ENCODE data around the gene CCNG2. TPM values are rescaled to one million over a fixed set of nuclear protein-coding genes. Genes with fewer than 3 reads are reported as not detected.

Gene CCNG2
- total RNA-seq, 4 donors from 2014 or later, result 24.0 to 91.8 (median 45.8) TPM

GRCh38 chr4:77141964-77142645 is 14.9 kb upstream of the CCNG2 start:
- no peaks in the 10 kb centered on the region for H3K36me3 ChIP-seq
- DNase-seq (ENCODE audit: low spot score in 2 of 2), result no peak
- no peak overlapping the region for H3K4me3 ChIP-seq
- H3K27ac ChIP-seq, result no peak overlapping the region
- no peaks in the 10 kb centered on the region for H3K9me3 ChIP-seq
- WGBS, result 70% methylated on average over 6 of the region's 6 CpGs
- H3K27me3 ChIP-seq, result no peaks in the 10 kb centered on the region
- peaks cover 27% of the 10 kb centered on the region for H3K4me1 ChIP-seq
- TF ChIP-seq POLR2A (IDR thresholded peaks at IDR 0.05) (no peak), POLR2AphosphoS5 (IDR thresholded peaks at IDR 0.05) (no peak), CTCF (IDR thresholded peaks at IDR 0.05) (no peak), EP300 (IDR thresholded peaks at IDR 0.05) (no peak)

- Histone ChIP-seq H3K27ac (no peak overlapping the region), H3K4me3 (no peak overlapping the region), H3K27me3 (no peaks in the 10 kb centered on the region), H3K9me3 (no peaks in the 10 kb centered on the region), H3K4me1 (peaks cover 26% of the 10 kb centered on the region), H3K36me3 (no peaks in the 10 kb centered on the region)
- 68% methylated on average over 4 of the region's 4 CpGs for WGBS
- DNase-seq (ENCODE audit: low spot score in 2 of 2), result no peak
- TF ChIP-seq CTCF (IDR thresholded peaks at IDR 0.05) (no peak), POLR2A (IDR thresholded peaks at IDR 0.05) (no peak)
Measured at GRCh38 chr4:77142646-77143028, 14.4 kb upstream of the CCNG2 start.

GRCh38 chr4:77143091-77143490 is 13.9 kb upstream of the CCNG2 start:
- Histone ChIP-seq H3K36me3 (no peaks in the 10 kb centered on the region), H3K27ac (no peak overlapping the region), H3K4me1 (peaks cover 26% of the 10 kb centered on the region), H3K27me3 (no peaks in the 10 kb centered on the region), H3K9me3 (no peaks in the 10 kb centered on the region), H3K4me3 (no peak overlapping the region)
- no peak for DNase-seq (ENCODE audit: low spot score in 2 of 2)
- no peak for TF ChIP-seq POLR2A (IDR thresholded peaks at IDR 0.05)
- TF ChIP-seq CTCF (IDR thresholded peaks at IDR 0.05), result no peak
- TF ChIP-seq POLR2AphosphoS5 (IDR thresholded peaks at IDR 0.05), result no peak
- TF ChIP-seq EP300 (IDR thresholded peaks at IDR 0.05), result no peak
- WGBS, result 88% methylated on average over 3 of the region's 3 CpGs

GRCh38 chr4:77145842-77146185 is 11.2 kb upstream of the CCNG2 start:
- TF ChIP-seq EP300 (IDR thresholded peaks at IDR 0.05) (no peak), POLR2A (IDR thresholded peaks at IDR 0.05) (no peak), CTCF (IDR thresholded peaks at IDR 0.05) (no peak), POLR2AphosphoS5 (IDR thresholded peaks at IDR 0.05) (no peak)
- no peaks in the 10 kb centered on the region for H3K27me3 ChIP-seq
- no peak overlapping the region for H3K4me3 ChIP-seq
- no peaks in the 10 kb centered on the region for H3K36me3 ChIP-seq
- no peak for DNase-seq (ENCODE audit: low spot score in 2 of 2)
- H3K27ac ChIP-seq, result peak overlapping the region; percentile 57
- H3K4me1 ChIP-seq, result peaks cover 26% of the 10 kb centered on the region
- 52% methylated on average over 1 of the region's 1 CpG for WGBS
- no peaks in the 10 kb centered on the region for H3K9me3 ChIP-seq

- no peak for DNase-seq (ENCODE audit: low spot score in 2 of 2)
- no peaks in the 10 kb centered on the region for H3K9me3 ChIP-seq
- H3K4me3 ChIP-seq, result no peak overlapping the region
- H3K27ac ChIP-seq, result peak overlapping the region; percentile 57
- TF ChIP-seq CTCF (IDR thresholded peaks at IDR 0.05) (no peak), EP300 (IDR thresholded peaks at IDR 0.05) (no peak), POLR2A (IDR thresholded peaks at IDR 0.05) (no peak), POLR2AphosphoS5 (IDR thresholded peaks at IDR 0.05) (no peak)
- H3K4me1 ChIP-seq, result peaks cover 26% of the 10 kb centered on the region
- no peaks in the 10 kb centered on the region for H3K36me3 ChIP-seq
- H3K27me3 ChIP-seq, result no peaks in the 10 kb centered on the region
- WGBS, result 26% methylated on average over 3 of the region's 3 CpGs
Measured at GRCh38 chr4:77146186-77147078, 10.6 kb upstream of the CCNG2 start.
